ENCODE measurements around the gene CRNN.

The CRNN gene

DNA sequence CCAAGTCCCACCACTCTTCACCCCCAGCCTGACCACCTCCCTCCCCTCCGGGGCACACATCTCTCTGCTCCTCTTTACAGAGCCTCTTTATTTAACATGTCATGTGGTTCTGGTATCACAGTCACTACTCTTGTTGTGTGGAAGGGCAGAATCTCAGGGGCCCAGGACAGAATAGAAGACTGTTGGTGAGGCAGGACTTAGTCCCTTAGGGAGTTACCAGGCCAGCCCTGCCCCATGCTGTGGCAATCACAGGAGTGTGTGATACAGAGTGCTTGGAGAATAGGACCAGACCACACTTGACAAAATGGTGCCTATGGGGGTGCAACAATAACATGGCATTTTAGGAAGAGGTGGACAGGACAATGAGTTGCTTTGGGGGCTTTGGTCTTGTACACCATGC, 43.0 kb upstream of the CRNN start:
- no peak overlapping the region for H3K4me3 ChIP-seq (ENCODE audit: low read depth, low read length)
- no peak for TF ChIP-seq CTCF (IDR thresholded peaks at IDR 0.05; ENCODE audit: low read depth, low read length)

GRCh38 chr1:152451254-152451653, 37.2 kb upstream of the CRNN start:
- no peak overlapping the region for H3K4me3 ChIP-seq (ENCODE audit: low read depth, low read length)
- no peak for TF ChIP-seq CTCF (IDR thresholded peaks at IDR 0.05; ENCODE audit: low read depth, low read length)

GRCh38 chr1:152449661-152450060, 35.6 kb upstream of the CRNN start:
- no peak for TF ChIP-seq CTCF (IDR thresholded peaks at IDR 0.05; ENCODE audit: low read depth, low read length)

GRCh38 chr1:152448496-152448895, 34.4 kb upstream of the CRNN start:
- H3K4me3 ChIP-seq (ENCODE audit: low read depth, low read length), result no peak overlapping the region
- TF ChIP-seq CTCF (IDR thresholded peaks at IDR 0.05; ENCODE audit: low read depth, low read length), result no peak

More at GRCh38 chr1:152449661-152450060, 35.6 kb upstream of the CRNN start:
- H3K4me3 ChIP-seq (ENCODE audit: low read depth, low read length), result no peak overlapping the region

GRCh38 chr1:152448095-152448494, 34.0 kb upstream of the CRNN start:
- no peak for TF ChIP-seq CTCF (IDR thresholded peaks at IDR 0.05; ENCODE audit: low read depth, low read length)

DNA sequence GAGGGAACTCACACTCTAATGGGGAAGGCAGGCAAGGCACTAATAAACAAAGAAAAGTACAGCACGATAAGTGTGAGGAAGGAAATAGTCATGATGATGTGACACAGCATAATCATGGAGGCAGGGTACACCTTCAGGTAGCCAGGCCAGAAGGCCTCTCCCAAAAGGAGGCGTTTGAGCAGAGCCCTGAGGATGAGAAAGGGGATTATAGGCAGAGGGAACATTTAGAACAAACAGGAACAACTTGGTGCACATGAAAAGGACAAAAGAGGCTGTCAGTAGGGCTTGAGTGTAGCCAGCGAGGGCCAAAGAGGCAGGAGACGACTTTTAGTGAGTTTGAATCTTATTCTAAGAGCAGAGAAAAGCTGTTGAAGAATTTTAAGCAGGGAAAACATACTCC, 33.4 kb upstream of the CRNN start:
- no peak for TF ChIP-seq CTCF (IDR thresholded peaks at IDR 0.05; ENCODE audit: low read depth, low read length)
- no peak overlapping the region for H3K4me3 ChIP-seq (ENCODE audit: low read depth, low read length)

More at GRCh38 chr1:152448095-152448494, 34.0 kb upstream of the CRNN start:
- no peak overlapping the region for H3K4me3 ChIP-seq (ENCODE audit: low read depth, low read length)

- TF ChIP-seq CTCF (IDR thresholded peaks at IDR 0.05; ENCODE audit: low read depth, low read length), result no peak
Measured at GRCh38 chr1:152444045-152444444, 30.0 kb upstream of the CRNN start.

More at GRCh38 chr1:152444045-152444444, 30.0 kb upstream of the CRNN start:
- H3K4me3 ChIP-seq (ENCODE audit: low read depth, low read length), result no peak overlapping the region
